Measurements from ENCODE around the gene MAP4K5.
"Not testable (repeated sequence)": the region's sequence is repeated elsewhere in the genome, so short reads cannot be mapped to it uniquely, and the experiment has no call there.

The MAP4K5 gene

GRCh38 chr14:50531595-50532501, 521 bp downstream of the MAP4K5 start:
- DNase-seq (ENCODE audit: low read depth, low spot score), result peak; percentile 72

GRCh38 chr14:50530794-50531365, 1.5 kb downstream of the MAP4K5 start:
- DNase-seq (ENCODE audit: low read depth, low spot score), result peak; percentile 21

GRCh38 chr14:50530358-50530757, 2.0 kb downstream of the MAP4K5 start:
- DNase-seq (ENCODE audit: low read depth, low spot score), result peak; percentile 39

DNA sequence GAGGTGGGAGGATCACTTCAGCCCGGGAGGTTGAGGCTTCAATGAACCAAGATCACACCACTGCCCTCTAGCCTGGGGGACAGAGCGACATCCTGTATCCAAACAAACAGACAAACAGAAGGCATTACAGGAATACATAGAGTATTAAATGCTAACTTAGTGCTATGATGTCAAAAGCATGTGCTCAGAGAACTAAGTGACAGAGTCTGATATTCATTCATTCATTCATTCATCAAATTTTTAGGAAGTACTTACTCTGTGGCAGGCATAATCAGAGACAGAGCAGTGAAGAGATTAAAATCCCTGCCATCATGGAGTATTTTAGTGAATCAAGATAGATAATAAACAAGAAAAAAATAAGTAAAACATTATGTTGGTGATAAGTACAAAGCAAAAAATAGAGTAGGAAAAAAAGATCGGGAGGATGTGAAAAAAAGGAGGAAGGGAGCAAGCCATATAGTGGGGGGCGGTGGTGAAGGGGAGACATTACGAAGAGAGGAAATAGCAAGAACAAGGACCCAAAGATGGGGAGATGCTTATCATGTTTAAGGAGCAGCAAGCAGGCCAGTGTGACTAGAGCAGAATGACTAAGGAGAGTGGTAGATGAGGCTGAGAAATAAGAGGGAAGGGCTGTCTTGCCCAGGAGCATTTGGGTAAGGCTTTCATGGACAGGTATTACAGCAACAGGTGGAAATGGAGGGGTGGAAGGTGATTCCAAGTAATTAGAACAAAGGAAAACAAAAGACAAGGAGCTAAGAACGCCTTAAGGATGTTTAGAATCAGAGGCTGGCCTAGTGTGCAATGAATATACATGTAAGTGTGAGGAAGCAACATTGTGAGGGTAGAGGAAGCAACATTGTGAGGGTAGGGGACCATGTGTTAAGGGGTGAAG, 2.8 kb downstream of the MAP4K5 start:
- DNase-seq (ENCODE audit: low read depth, low spot score), result peak; percentile 26

- no peak for DNase-seq (ENCODE audit: low read depth, low spot score)
These were observed 4.4 kb downstream of the MAP4K5 start for GRCh38 chr14:50528000-50528399.

DNA sequence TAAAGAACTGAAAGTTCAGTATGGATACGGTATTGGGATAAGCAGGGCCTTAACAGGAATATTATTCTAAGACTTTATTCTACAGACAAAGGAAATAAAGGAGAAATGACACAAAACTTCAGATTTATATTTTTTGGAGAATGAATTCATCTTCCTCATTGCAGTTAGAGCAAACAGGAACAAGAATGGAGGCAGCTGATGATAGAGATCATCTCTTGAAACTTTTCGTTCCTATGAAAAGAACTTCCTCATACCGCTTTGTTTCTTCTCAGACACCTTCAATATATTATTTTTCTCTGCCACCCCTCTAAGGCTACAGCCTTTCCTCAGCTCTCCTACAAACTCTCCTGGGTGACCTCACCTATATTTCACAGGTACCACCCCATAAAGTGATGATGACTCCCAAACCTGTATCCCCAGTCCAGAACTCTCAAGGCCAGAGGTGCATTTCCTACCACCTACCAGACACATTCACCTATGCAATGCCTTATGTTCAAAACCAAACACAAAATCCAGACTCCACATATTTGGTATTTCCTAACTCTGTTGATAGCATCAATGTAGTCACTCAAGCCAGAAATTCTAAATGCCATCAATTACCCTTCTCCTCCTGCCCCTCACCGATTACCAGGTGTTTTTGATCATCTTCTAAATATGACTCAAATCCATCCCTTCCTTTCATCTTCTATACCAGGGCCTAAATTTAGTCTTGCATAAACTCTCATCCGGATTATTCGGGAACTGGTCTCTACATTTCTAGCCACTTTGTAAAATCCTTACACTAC, 7.4 kb downstream of the MAP4K5 start:
- DNase-seq (ENCODE audit: low read depth, low spot score), result no peak

- no peak for DNase-seq (ENCODE audit: low read depth, low spot score)
These were observed 8.3 kb downstream of the MAP4K5 start for GRCh38 chr14:50524060-50524459.

- DNase-seq (ENCODE audit: low read depth, low spot score), result no peak
These were observed 8.9 kb downstream of the MAP4K5 start for GRCh38 chr14:50523271-50524041.

DNA sequence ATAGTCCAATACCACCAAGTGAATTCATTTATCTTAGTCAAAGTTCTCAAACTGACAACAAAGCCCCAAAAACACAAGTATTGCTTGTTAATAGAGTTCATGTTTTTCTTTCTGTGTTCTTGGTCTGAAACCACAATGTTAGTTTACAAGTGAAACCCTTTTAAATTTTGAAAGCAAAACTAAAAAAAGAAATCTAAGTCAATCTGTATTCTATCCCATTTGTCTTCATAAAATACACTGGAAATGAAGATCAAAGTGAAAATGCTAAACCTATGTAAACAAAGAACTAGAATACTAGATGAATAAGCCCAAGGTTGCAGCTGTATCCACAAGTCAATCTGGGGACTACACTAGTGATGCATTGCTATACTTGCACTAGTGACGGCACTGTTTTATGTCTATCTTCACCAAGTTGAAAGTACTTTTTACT, 10.4 kb downstream of the MAP4K5 start:
- DNase-seq (ENCODE audit: low read depth, low spot score), result peak; percentile 57

GRCh38 chr14:50520947-50521815, 11.2 kb downstream of the MAP4K5 start:
- peak; percentile 53 for DNase-seq (ENCODE audit: low read depth, low spot score)

DNA sequence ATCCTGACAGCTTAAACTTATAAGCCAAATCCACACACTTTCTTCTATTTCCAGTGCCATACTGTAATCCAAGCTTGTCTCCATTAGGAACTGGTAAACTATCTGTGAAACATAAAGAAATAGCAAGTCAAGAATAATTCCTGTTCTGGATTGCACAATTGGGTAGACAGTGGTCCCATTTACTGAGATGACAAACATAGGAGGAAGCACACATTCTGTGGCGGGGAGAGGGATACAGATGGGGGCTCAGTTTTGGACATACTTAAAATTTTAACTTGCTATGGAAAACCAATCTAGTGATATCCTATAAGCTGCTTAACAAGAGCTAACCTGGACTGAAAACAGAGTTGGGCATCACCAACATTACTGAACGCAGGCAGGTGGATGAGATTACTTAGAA, 16.3 kb downstream of the MAP4K5 start:
- no peak for DNase-seq (ENCODE audit: low read depth, low spot score)

GRCh38 chr14:50512463-50512862, 19.9 kb downstream of the MAP4K5 start:
- DNase-seq (ENCODE audit: low read depth, low spot score), result no peak

GRCh38 chr14:50510157-50510556, 22.2 kb downstream of the MAP4K5 start:
- DNase-seq (ENCODE audit: low read depth, low spot score), result no peak

DNA sequence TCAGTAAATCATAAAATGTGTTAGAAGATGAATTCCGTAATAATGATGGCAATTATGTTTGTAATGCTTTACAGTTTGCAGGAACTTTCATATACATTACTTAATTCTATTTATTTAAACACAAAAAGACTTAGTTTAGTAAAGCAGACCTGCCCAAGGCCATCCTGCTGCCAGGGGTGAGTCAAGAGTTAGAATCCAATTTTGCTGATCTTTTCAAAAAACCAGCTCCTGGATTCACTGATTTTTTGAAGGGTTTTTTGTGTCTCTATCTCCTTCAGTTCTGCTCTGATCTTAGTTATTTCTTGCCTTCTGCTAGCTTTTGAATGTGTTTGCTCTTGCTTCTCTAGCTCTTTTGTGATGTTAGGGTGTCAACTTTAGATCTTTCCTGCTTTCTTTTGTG, 25.3 kb downstream of the MAP4K5 start:
- not testable (repeated sequence) for DNase-seq (ENCODE audit: low read depth, low spot score)

DNA sequence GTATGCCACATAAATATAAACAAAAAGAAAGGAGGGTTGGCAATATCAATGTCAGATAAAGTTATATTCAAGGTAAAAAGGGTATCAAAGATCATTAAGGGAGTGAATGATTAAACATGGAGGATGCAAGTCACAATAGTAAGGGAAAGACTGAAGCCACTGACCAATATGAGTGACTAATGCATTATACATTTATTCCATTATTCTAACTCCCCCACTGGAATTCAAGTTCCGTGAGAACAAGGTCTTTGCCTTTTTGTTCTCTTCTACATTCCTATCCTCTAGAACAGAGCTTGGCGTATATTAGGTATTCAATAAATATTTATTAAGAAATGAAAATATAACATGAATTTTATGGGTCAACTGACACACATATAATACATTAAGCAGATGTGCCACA, 30.7 kb downstream of the MAP4K5 start:
- DNase-seq (ENCODE audit: low read depth, low spot score), result peak; percentile 89

- DNase-seq (ENCODE audit: low read depth, low spot score), result no peak
These were observed 35.0 kb downstream of the MAP4K5 start for GRCh38 chr14:50497351-50497750.

GRCh38 chr14:50489851-50490250, 42.5 kb downstream of the MAP4K5 start:
- DNase-seq (ENCODE audit: low read depth, low spot score), result no peak

DNA sequence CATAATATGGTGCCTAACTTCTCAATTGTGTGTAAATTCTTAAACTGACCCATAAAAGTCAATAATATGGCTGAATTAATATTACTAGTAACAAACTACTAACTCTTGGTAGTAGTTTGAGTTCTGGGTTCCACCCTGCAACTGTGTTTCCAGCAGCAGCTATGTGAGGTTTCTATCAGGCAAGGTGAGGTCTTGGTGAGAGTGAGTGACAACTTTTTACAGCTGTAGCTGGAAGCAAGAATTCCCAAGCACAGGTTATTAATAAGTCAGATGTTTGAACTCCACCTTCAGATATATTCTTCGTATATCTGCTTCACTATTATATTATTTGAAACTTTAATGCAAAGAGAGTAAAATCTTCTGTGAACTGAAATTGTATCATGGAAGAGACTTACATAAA, 43.8 kb downstream of the MAP4K5 start:
- no peak for DNase-seq (ENCODE audit: low read depth, low spot score)

- no peak for DNase-seq (ENCODE audit: low read depth, low spot score)
These were observed 53.3 kb downstream of the MAP4K5 start for GRCh38 chr14:50479041-50479440.

DNA sequence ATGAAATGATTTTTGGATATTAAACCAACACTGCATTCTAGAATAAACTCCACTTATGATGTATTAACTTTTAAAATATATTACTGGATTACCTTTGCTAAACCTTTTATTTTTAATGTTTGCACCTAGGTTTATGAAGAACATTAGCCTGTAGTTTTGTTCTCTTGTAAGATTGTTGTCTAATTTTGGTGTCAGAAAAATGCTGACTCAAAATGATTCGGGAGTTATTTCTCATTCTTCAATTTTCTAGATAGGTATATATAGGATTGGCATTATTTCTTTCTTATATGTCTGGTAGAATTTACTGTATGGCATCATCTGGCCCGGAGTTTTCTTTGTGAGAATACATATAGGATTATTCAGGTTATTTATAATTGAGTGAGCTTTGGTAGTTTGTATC, 54.6 kb downstream of the MAP4K5 start:
- no peak for DNase-seq (ENCODE audit: low read depth, low spot score)

Measured in astrocyte of the hippocampus (primary cell).